Measurements from ENCODE around the gene NAV2. TPM values are rescaled to one million over a fixed set of nuclear protein-coding genes. Genes with fewer than 3 reads are reported as not detected.

The NAV2 gene
- total RNA-seq, 1 experiment from 2014 or later: 2.1 TPM

- TF ChIP-seq ZBTB33 (IDR thresholded peaks at IDR 0.05; ENCODE audit: extremely low read depth, insufficient replicate concordance, low read length): no peak
- peak; percentile 54 to 72 (median 58); a peak in 5 of 6 replicates for TF ChIP-seq CTCF (IDR thresholded peaks at IDR 0.05 in 2 of 3, conservative IDR thresholded peaks at IDR 0.05 in 1 of 3; ENCODE audit: borderline replicate concordance in 1 of 3, insufficient read depth in 1 of 3, low read depth in 2 of 3, low read length in 2 of 3)
- TF ChIP-seq TCF7L2 (IDR thresholded peaks at IDR 0.05; ENCODE audit: borderline replicate concordance, extremely low read depth, insufficient read depth, insufficient read length): no peak
- no peak for TF ChIP-seq ELF1 (IDR thresholded peaks at IDR 0.05; ENCODE audit: borderline replicate concordance, low read depth)
- no peak for TF ChIP-seq CBX3 (IDR thresholded peaks at IDR 0.05; ENCODE audit: low read depth)
- no peak for TF ChIP-seq POLR2AphosphoS5 (IDR thresholded peaks at IDR 0.05; ENCODE audit: low read depth, low read length)
- peak; percentile 72 for TF ChIP-seq RAD21 (IDR thresholded peaks at IDR 0.05; ENCODE audit: low read depth)
- H3K79me2 ChIP-seq (ENCODE audit: insufficient read depth, low read length): no peaks in the 10 kb centered on the region
- ChIA-PET RAD21 (ENCODE audit: low non-redundant PET in 1 of 2, low total read pairs in 2 of 2, uncharacterized antibody in 2 of 2, unreplicated experiment in 2 of 2) (no interaction called here), POLR2A (no interaction called here), CTCF (no interaction called here)
- H3K27me3 ChIP-seq (ENCODE audit: insufficient read depth, low read length): no peaks in the 10 kb centered on the region
- peak; percentile 78 for ATAC-seq
- H3K9me2 ChIP-seq (ENCODE audit: insufficient read depth): no peaks in the 10 kb centered on the region
- H2AFZ ChIP-seq (ENCODE audit: low read depth, low read length, poor library complexity, severe bottlenecking): no peak overlapping the region
- H3K4me1 ChIP-seq (ENCODE audit: control insufficient read depth in 1 of 2, insufficient read depth in 2 of 2, low read length in 2 of 2): peaks cover 3 to 4% of the 10 kb centered on the region in 2 experiments; a peak in 3 of 4 replicates
- DNase-seq (ENCODE audit: low read depth, low spot score): peak; percentile 23
- intact Hi-C loops (cut with micrococcal nuclease): loop anchor here (1.0 to 10.0 kb wide), 2 partner anchors 227 to 449 kb away; no protein-coding TSS in a partner anchor
- no peak overlapping the region for H3K27ac ChIP-seq (ENCODE audit: low read depth, low read length)
- no peaks in the 10 kb centered on the region for H3K9me3 ChIP-seq (ENCODE audit: control insufficient read depth in 1 of 2, insufficient read depth in 1 of 2, low read depth in 1 of 2, low read length in 2 of 2)
- H3K4me2 ChIP-seq (ENCODE audit: low read length): no peak overlapping the region
- H4K20me1 ChIP-seq (ENCODE audit: insufficient read depth): no peaks in the 10 kb centered on the region
- no peaks in the 10 kb centered on the region for H3K36me3 ChIP-seq (ENCODE audit: control insufficient read depth in 1 of 2, insufficient read depth in 2 of 2, low read length in 2 of 2)
- BruUV-seq (replicated peaks): no TSS peak
- H3K9ac ChIP-seq (ENCODE audit: low read length): no peak overlapping the region
- H3K4me3 ChIP-seq (replicated peaks in 1 of 2; ENCODE audit: low read depth in 1 of 2, low read length in 2 of 2): no peak overlapping the region
Observed at GRCh38 chr11:19905280-19905853, 192.7 kb downstream of the NAV2 start.

Data from HCT116 (cell line).